HepG2 (cell line): ENCODE data around the gene LZTS2. TPM values are rescaled to one million over a fixed set of nuclear protein-coding genes. Genes with fewer than 3 reads are reported as not detected.

ENCODE experiments used
- FOXK2 ChIP-seq: fragments of 450-650 bp; IDR thresholded peaks from 2 replicates; pipeline ENCODE4 v1.6.1; 2016
- GTF2F1 ChIP-seq: fragments of 150-350 bp; IDR thresholded peaks from 2 replicates; pipeline ENCODE4 v1.6.1; 2014; ENCODE audit warnings: low read length
- HDAC1 ChIP-seq: sonication (generic); formaldehyde crosslinking; IDR thresholded peaks from 2 replicates; pipeline ENCODE4 v1.5.1; 2020; ENCODE audit warnings: mild to moderate bottlenecking, missing genetic modification reagents
- HDAC2 ChIP-seq: sonication (generic); formaldehyde crosslinking; IDR thresholded peaks from 2 replicates; pipeline ENCODE4 v1.4.0; 2020; ENCODE audit warnings: missing genetic modification reagents
- HNRNPK ChIP-seq: fragments of 200-400 bp; formaldehyde crosslinking; IDR thresholded peaks from 2 replicates; pipeline ENCODE4 v1.6.1; 2018; ENCODE audit warnings: low read length, low read depth, moderate library complexity, mild to moderate bottlenecking; ENCODE audit not compliant: poor library complexity, severe bottlenecking
- KAT7 ChIP-seq: IDR thresholded peaks from 2 replicates; pipeline ENCODE4 v1.6.1; 2018; ENCODE audit warnings: borderline replicate concordance, missing compliant biosample characterization
- PAF1 ChIP-seq: IDR thresholded peaks from 2 replicates; pipeline ENCODE4 v1.6.1; 2016; ENCODE audit warnings: missing genetic modification reagents, missing compliant biosample characterization
- PHB2 ChIP-seq: fragments of 450-650 bp; IDR thresholded peaks from 2 replicates; pipeline ENCODE4 v1.6.1; 2018; ENCODE audit not compliant: partially characterized antibody
- PRPF4 ChIP-seq: fragments of 200-400 bp; formaldehyde crosslinking; IDR thresholded peaks from 2 replicates; pipeline ENCODE4 v1.6.1; 2016; ENCODE audit warnings: low read length, low read depth; ENCODE audit not compliant: poor library complexity, severe bottlenecking
- SIN3A ChIP-seq: IDR thresholded peaks from 2 replicates; pipeline ENCODE4 v1.6.1; 2011; ENCODE audit warnings: low read depth, mild to moderate bottlenecking, control low read depth, low read length, borderline replicate concordance
- SNAPC2 ChIP-seq: sonication (generic); formaldehyde crosslinking; IDR thresholded peaks from 2 replicates; pipeline ENCODE4 v1.8.1; 2022; ENCODE audit warnings: mild to moderate bottlenecking, missing genetic modification reagents
- SP2 ChIP-seq: sonication (generic); formaldehyde crosslinking; IDR thresholded peaks from 2 replicates; pipeline ENCODE4 v1.5.1; 2020; ENCODE audit warnings: mild to moderate bottlenecking, missing genetic modification reagents
- SSRP1 ChIP-seq: IDR thresholded peaks from 2 replicates; pipeline ENCODE4 v1.6.1; 2016; ENCODE audit warnings: control low read depth
- ZNF335 ChIP-seq: sonication (generic); formaldehyde crosslinking; IDR thresholded peaks from 2 replicates; pipeline ENCODE4 v1.4.0; 2020; ENCODE audit warnings: missing genetic modification reagents
- ZNF589 ChIP-seq: sonication (generic); formaldehyde crosslinking; conservative IDR thresholded peaks from 2 replicates; pipeline ENCODE4 v1.8.0; 2022; ENCODE audit warnings: mild to moderate bottlenecking, moderate library complexity, missing genetic modification reagents
- ZNF629 ChIP-seq: sonication (generic); formaldehyde crosslinking; conservative IDR thresholded peaks from 2 replicates; pipeline ENCODE4 v1.5.0; 2020; ENCODE audit warnings: missing genetic modification reagents
- ZNF703 ChIP-seq: sonication (generic); formaldehyde crosslinking; IDR thresholded peaks from 2 replicates; pipeline ENCODE4 v1.5.1; 2020; ENCODE audit warnings: missing genetic modification reagents, mild to moderate bottlenecking, moderate library complexity, borderline replicate concordance
- polyA plus RNA-seq, 8 experiments: library from polyadenylated mRNA; depleted of rRNA in 3 of 8; stranded (reverse) in 7 of 8; unstranded in 1 of 8; fragments of >200 nt; fragmentation: Illumina TruSeq in 4 of 8; extraction: Trizol in 4 of 8; gene quantifications; 2 replicates each; pipeline versions ENCODE4 v1.2.1 to v1.2.3, GENCODE V29; 2011 to 2016; ENCODE audit warnings: low read depth in 4 of 8, missing spikeins in 1 of 8, mixed read lengths in 1 of 8; ENCODE audit not compliant: insufficient read depth in 1 of 8
- total RNA-seq, 5 experiments: library from RNA; depleted of rRNA; stranded (reverse); fragments of >200 nt; fragmentation: Illumina TruSeq; extraction: Trizol; gene quantifications; 2 replicates each; pipeline ENCODE4 v1.2.3, GENCODE V29; 2016; ENCODE audit warnings: low read depth in 1 of 5
- TF ChIP-seq, protein P1 (sequence below): sonication (generic); formaldehyde crosslinking; IDR thresholded peaks from one replicate; pipeline ENCODE4 v1.5.1; 2020; ENCODE audit warnings: mild to moderate bottlenecking, missing genetic modification reagents; ENCODE audit errors: not compliant biosample characterization
- TF ChIP-seq, protein P2 (sequence below): sonication (generic); formaldehyde crosslinking; IDR thresholded peaks from 2 replicates; pipeline ENCODE4 v1.5.1; 2020; ENCODE audit warnings: missing genetic modification reagents, mild to moderate bottlenecking, borderline replicate concordance
- TF ChIP-seq, protein P3 (sequence below): sonication (generic); formaldehyde crosslinking; IDR thresholded peaks from 2 replicates; pipeline ENCODE4 v1.5.0; 2020; ENCODE audit warnings: mild to moderate bottlenecking, low read depth, missing genetic modification reagents, borderline replicate concordance

LZTS2 gene
- total and polyA plus RNA-seq, 2 of the 13 experiments (the other 11 are each of a cell fraction or from before 2014, with no cell fraction given) = 43.6 to 65.6 TPM

DNA sequence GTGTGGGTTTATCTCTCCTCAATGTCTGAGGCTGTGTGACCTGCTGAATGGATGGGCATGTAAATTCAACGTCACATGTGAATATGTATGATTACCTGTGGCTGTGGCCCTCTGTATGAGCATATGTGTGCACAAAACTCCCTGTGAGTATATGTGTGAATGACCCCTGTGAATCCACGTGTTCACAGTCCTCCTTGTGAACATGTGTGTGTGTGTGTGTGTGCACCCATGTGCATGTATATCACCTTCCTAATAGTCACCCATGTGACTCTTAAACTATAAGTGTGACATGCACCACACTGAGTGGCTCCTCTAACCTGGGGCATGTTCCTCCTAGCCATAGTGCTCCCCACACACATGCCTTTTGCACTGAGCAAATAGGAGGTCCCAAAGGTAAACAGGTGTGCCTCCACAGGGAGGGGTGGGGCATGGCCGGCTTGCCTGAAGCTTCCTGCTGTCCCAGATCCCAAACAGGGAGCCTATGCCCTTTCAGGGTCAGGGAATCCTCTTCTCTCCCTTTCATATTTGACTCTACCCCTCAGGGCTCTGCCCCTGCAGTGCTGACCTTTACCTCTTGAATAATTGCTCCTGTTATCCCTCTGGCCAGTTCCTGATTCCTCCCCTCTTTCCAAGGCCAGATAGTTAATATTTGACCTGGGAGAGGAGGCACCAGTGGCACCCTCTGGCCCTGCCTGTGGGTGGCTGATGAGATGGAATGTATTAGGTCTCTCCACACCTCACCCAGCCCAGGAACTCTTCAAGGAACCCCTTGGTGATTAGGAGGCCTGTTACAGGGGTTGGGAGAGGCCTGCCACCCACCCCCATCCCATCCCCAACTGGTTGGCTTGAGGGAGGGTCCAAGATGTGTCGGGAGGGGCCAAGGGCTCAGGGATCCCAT lies 28.4 kb upstream of the LZTS2 start (continued):
- TF ChIP-seq, protein P1, sequence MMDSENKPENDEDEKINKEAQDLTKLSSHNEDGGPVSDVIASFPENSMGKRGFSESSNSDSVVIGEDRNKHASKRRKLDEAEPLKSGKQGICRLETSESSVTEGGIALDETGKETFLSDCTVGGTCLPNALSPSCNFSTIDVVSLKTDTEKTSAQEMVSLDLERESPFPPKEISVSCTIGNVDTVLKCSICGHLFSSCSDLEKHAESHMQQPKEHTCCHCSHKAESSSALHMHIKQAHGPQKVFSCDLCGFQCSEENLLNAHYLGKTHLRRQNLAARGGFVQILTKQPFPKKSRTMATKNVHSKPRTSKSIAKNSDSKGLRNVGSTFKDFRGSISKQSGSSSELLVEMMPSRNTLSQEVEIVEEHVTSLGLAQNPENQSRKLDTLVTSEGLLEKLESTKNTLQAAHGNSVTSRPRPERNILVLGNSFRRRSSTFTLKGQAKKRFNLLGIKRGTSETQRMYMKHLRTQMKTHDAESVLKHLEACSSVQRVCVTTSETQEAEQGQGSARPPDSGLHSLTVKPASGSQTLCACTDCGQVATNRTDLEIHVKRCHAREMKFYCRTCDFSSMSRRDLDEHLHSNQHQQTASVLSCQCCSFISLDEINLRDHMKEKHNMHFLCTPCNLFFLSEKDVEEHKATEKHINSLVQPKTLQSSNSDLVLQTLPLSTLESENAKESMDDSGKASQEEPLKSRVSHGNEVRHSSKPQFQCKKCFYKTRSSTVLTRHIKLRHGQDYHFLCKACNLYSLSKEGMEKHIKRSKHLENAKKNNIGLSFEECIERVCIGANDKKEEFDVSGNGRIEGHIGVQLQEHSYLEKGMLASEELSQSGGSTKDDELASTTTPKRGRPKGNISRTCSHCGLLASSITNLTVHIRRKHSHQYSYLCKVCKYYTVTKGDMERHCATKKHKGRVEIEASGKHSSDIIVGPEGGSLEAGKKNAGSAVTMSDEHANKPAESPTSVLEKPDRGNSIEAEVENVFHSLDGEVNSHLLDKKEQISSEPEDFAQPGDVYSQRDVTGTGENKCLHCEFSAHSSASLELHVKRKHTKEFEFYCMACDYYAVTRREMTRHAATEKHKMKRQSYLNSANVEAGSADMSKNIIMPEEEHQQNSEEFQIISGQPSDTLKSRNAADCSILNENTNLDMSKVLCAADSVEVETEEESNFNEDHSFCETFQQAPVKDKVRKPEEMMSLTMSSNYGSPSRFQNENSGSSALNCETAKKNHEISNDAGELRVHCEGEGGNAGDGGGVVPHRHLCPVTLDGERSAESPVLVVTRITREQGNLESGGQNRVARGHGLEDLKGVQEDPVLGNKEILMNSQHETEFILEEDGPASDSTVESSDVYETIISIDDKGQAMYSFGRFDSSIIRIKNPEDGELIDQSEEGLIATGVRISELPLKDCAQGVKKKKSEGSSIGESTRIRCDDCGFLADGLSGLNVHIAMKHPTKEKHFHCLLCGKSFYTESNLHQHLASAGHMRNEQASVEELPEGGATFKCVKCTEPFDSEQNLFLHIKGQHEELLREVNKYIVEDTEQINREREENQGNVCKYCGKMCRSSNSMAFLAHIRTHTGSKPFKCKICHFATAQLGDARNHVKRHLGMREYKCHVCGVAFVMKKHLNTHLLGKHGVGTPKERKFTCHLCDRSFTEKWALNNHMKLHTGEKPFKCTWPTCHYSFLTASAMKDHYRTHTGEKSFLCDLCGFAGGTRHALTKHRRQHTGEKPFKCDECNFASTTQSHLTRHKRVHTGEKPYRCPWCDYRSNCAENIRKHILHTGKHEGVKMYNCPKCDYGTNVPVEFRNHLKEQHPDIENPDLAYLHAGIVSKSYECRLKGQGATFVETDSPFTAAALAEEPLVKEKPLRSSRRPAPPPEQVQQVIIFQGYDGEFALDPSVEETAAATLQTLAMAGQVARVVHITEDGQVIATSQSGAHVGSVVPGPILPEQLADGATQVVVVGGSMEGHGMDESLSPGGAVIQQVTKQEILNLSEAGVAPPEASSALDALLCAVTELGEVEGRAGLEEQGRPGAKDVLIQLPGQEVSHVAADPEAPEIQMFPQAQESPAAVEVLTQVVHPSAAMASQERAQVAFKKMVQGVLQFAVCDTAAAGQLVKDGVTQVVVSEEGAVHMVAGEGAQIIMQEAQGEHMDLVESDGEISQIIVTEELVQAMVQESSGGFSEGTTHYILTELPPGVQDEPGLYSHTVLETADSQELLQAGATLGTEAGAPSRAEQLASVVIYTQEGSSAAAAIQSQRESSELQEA (CRISPR knock-in tag) = no peak
- peak; percentile 80; the same call in 1 of the 2 replicates for TF ChIP-seq FOXK2
- no peak; the same call in 1 of the 2 replicates for TF ChIP-seq ZNF703 (CRISPR knock-in tag)
- no peak for TF ChIP-seq SP2 (CRISPR knock-in tag)
- TF ChIP-seq SIN3A = peak; percentile 54; the same call in 1 of the 2 replicates
- 0 out of 2 replicates have a peak, but pooled peaks have one; percentile 37 for TF ChIP-seq ZNF335 (CRISPR knock-in tag)
- TF ChIP-seq KAT7 (CRISPR knock-in tag) = peak; percentile 19; the same call in 1 of the 2 replicates
- no peak for TF ChIP-seq PAF1 (CRISPR knock-in tag)
- TF ChIP-seq, protein P2, sequence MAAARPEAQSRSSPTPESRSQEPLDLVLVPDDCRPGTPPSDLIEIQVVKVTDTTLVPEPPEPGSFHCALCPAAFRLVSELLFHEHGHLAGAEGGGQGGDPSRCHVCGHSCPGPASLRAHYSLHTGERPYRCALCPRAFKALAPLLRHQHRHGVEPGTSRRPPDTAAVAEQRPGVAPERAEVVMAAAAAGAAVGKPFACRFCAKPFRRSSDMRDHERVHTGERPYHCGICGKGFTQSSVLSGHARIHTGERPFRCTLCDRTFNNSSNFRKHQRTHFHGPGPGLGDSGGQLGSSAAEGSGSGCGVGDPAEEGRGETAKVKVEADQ (CRISPR knock-in tag) = peak; percentile 43; the same call in 1 of the 2 replicates
- TF ChIP-seq SSRP1 (CRISPR knock-in tag) = peak; percentile 77; the same call in 1 of the 2 replicates
- no peak for TF ChIP-seq PHB2
- TF ChIP-seq ZNF629 (CRISPR knock-in tag) = no peak; the same call in 1 of the 2 replicates
- TF ChIP-seq SNAPC2 (CRISPR knock-in tag) = peak; percentile 64; the same call in 1 of the 2 replicates
- peak; percentile 95 for TF ChIP-seq HDAC2
- no peak for TF ChIP-seq PRPF4
- TF ChIP-seq HNRNPK = no peak
- no peak for TF ChIP-seq GTF2F1
- TF ChIP-seq, protein P3, sequence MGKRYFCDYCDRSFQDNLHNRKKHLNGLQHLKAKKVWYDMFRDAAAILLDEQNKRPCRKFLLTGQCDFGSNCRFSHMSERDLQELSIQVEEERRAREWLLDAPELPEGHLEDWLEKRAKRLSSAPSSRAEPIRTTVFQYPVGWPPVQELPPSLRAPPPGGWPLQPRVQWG (CRISPR knock-in tag) = no peak
- TF ChIP-seq ZNF589 (CRISPR knock-in tag) = 0 out of 2 replicates have a peak, but pooled peaks have one; percentile 54
- peak; percentile 93 for TF ChIP-seq HDAC1 (CRISPR knock-in tag)
